ENCODE results near the gene HIPK2.

DNA sequence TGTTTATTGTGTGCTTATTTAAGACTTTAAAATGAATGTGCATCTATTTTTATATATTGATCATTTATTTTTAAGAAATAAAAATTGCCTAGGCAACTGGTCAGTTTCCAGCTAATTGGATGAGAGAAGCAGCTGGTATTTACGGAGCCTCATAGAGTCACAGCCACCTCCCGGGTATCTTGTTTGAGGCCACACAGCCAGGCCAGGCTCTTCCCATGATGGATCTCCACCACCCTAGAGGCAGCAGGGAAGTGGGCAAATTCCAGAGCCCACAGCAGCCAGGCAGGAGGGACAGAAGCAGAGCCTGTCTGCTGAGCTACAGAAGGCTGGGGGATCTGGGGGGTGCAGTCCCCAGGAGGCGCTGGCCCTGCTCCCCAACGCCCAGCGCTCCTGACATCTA lies 192.8 kb downstream of the HIPK2 start:
- TF ChIP-seq, protein P1, sequence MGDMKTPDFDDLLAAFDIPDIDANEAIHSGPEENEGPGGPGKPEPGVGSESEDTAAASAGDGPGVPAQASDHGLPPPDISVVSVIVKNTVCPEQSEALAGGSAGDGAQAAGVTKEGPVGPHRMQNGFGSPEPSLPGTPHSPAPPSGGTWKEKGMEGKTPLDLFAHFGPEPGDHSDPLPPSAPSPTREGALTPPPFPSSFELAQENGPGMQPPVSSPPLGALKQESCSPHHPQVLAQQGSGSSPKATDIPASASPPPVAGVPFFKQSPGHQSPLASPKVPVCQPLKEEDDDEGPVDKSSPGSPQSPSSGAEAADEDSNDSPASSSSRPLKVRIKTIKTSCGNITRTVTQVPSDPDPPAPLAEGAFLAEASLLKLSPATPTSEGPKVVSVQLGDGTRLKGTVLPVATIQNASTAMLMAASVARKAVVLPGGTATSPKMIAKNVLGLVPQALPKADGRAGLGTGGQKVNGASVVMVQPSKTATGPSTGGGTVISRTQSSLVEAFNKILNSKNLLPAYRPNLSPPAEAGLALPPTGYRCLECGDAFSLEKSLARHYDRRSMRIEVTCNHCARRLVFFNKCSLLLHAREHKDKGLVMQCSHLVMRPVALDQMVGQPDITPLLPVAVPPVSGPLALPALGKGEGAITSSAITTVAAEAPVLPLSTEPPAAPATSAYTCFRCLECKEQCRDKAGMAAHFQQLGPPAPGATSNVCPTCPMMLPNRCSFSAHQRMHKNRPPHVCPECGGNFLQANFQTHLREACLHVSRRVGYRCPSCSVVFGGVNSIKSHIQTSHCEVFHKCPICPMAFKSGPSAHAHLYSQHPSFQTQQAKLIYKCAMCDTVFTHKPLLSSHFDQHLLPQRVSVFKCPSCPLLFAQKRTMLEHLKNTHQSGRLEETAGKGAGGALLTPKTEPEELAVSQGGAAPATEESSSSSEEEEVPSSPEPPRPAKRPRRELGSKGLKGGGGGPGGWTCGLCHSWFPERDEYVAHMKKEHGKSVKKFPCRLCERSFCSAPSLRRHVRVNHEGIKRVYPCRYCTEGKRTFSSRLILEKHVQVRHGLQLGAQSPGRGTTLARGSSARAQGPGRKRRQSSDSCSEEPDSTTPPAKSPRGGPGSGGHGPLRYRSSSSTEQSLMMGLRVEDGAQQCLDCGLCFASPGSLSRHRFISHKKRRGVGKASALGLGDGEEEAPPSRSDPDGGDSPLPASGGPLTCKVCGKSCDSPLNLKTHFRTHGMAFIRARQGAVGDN (IDR thresholded peaks at IDR 0.05), result no peak
- TF ChIP-seq TCF12 (IDR thresholded peaks at IDR 0.05; ENCODE audit: low read depth, low read length) (no peak), CREM (IDR thresholded peaks at IDR 0.05; ENCODE audit: low read depth) (no peak), MYC (IDR thresholded peaks at IDR 0.05; ENCODE audit: insufficient read depth, insufficient read length, insufficient replicate concordance, low read length, severe bottlenecking) (no peak)

Data from GM12878 (cell line).